Parathyroid adenoma (tissue), 2 donors: Measurements from ENCODE around the gene PAX2.

Experiments used
- H2AFZ ChIP-seq: fragments of 300-600 bp; sonication (generic); one replicate; pipeline ENCODE4 v1.7.0; 2017; ENCODE audit warnings: antibody characterized with exemption, mild to moderate bottlenecking
- H3K27ac ChIP-seq: fragments of 300-600 bp; sonication (generic); one replicate; pipeline ENCODE4 v1.7.0; 2017
- H3K27me3 ChIP-seq: fragments of 300-600 bp; sonication (generic); one replicate; pipeline ENCODE4 v1.7.0; 2017; ENCODE audit warnings: low read length; ENCODE audit not compliant: control insufficient read depth, insufficient read depth
- H3K36me3 ChIP-seq: fragments of 300-600 bp; sonication (generic); one replicate; pipeline ENCODE4 v1.7.0; 2017; ENCODE audit warnings: low read length; ENCODE audit not compliant: control insufficient read depth, insufficient read depth
- H3K4me1 ChIP-seq: fragments of 300-600 bp; sonication (generic); one replicate; pipeline ENCODE4 v1.7.0; 2017; ENCODE audit warnings: control low read depth
- H3K4me2 ChIP-seq: fragments of 300-600 bp; sonication (generic); one replicate; pipeline ENCODE4 v1.7.0; 2017; ENCODE audit warnings: low read length
- H3K4me3 ChIP-seq: fragments of 300-600 bp; sonication (generic); one replicate; pipeline ENCODE4 v1.7.0; 2017; ENCODE audit warnings: low read depth, low read length
- H3K79me2 ChIP-seq: fragments of 300-600 bp; sonication (generic); one replicate; pipeline ENCODE4 v1.7.0; 2017; ENCODE audit warnings: control low read depth
- H3K9ac ChIP-seq: fragments of 300-600 bp; sonication (generic); one replicate; pipeline ENCODE4 v1.7.0; 2017; ENCODE audit warnings: mild to moderate bottlenecking
- H3K9me3 ChIP-seq: fragments of 300-600 bp; sonication (generic); one replicate; pipeline ENCODE4 v1.7.0; 2017; ENCODE audit warnings: low read length; ENCODE audit not compliant: control insufficient read depth
- TF ChIP-seq, protein P1 (sequence below): fragments of 300-600 bp; sonication (generic); IDR thresholded peaks from one replicate; pipeline ENCODE4 v1.7.0; 2017; ENCODE audit warnings: antibody characterized with exemption, mild to moderate bottlenecking
- donor health status: primary hyperparathyroidism.

Gene PAX2

DNA sequence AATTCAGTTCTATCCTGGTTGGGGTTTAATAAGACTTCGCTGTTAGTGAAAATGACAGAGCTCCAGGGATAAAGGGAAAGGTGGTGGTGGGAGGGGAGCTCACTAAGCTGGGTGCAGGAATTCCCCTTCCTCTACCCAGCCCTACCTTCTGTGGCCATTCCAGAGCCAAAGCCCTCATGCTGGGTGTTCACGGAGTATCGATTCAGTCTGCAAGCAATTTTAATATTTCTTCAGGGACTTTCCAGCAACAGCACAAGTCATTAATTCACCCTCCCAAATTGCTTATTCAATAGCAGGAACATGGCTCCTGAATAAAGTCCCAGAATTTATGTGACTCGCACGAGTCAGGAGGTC lies 22.0 kb downstream of the PAX2 start:
- Histone ChIP-seq H2AFZ (no peak overlapping the region), H3K4me1 (no peaks in the 10 kb centered on the region), H3K27ac (no peak overlapping the region), H3K4me2 (no peak overlapping the region), H3K27me3 (no peaks in the 10 kb centered on the region), H3K4me3 (no peak overlapping the region), H3K9ac (no peak overlapping the region), H3K36me3 (no peaks in the 10 kb centered on the region), H3K9me3 (no peaks in the 10 kb centered on the region), H3K79me2 (no peaks in the 10 kb centered on the region)
- TF ChIP-seq, protein P1, sequence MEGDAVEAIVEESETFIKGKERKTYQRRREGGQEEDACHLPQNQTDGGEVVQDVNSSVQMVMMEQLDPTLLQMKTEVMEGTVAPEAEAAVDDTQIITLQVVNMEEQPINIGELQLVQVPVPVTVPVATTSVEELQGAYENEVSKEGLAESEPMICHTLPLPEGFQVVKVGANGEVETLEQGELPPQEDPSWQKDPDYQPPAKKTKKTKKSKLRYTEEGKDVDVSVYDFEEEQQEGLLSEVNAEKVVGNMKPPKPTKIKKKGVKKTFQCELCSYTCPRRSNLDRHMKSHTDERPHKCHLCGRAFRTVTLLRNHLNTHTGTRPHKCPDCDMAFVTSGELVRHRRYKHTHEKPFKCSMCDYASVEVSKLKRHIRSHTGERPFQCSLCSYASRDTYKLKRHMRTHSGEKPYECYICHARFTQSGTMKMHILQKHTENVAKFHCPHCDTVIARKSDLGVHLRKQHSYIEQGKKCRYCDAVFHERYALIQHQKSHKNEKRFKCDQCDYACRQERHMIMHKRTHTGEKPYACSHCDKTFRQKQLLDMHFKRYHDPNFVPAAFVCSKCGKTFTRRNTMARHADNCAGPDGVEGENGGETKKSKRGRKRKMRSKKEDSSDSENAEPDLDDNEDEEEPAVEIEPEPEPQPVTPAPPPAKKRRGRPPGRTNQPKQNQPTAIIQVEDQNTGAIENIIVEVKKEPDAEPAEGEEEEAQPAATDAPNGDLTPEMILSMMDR = no peak

DNA sequence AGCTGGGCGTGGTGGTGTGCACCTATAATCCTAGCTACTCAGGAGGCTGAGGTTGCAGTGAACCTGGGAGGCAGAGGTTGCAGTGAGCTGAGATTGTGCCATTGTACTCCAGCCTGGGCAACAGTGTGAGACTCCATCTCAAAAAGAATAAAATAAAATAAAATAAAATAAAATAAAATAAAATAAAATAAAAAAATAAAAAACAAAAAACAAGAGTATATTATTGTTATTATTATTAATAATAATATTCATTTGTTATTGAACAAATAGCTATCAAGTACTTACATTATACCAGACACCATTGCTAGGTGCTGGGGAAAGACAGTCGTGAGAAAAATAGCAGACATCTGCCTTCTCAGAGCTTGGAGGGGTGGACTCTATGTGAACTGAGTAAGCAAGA lies 24.1 kb downstream of the PAX2 start:
- no peak overlapping the region for H3K9ac ChIP-seq
- no peaks in the 10 kb centered on the region for H3K36me3 ChIP-seq
- H3K27me3 ChIP-seq = no peaks in the 10 kb centered on the region
- H3K4me3 ChIP-seq = no peak overlapping the region
- no peaks in the 10 kb centered on the region for H3K9me3 ChIP-seq
- H2AFZ ChIP-seq = no peak overlapping the region
- no peaks in the 10 kb centered on the region for H3K4me1 ChIP-seq
- H3K4me2 ChIP-seq = no peak overlapping the region
- no peak overlapping the region for H3K27ac ChIP-seq
- TF ChIP-seq, protein P1 = no peak
- no peaks in the 10 kb centered on the region for H3K79me2 ChIP-seq

- no peak overlapping the region for H3K4me3 ChIP-seq
- H3K9me3 ChIP-seq = no peaks in the 10 kb centered on the region
- no peaks in the 10 kb centered on the region for H3K79me2 ChIP-seq
- no peaks in the 10 kb centered on the region for H3K4me1 ChIP-seq
- H3K36me3 ChIP-seq = no peaks in the 10 kb centered on the region
- H3K27me3 ChIP-seq = no peaks in the 10 kb centered on the region
- H3K9ac ChIP-seq = no peak overlapping the region
- TF ChIP-seq, protein P1 = no peak
- no peak overlapping the region for H3K27ac ChIP-seq
- no peak overlapping the region for H3K4me2 ChIP-seq
- H2AFZ ChIP-seq = no peak overlapping the region
Measured at GRCh38 chr10:100773646-100774045, 28.3 kb downstream of the PAX2 start.

DNA sequence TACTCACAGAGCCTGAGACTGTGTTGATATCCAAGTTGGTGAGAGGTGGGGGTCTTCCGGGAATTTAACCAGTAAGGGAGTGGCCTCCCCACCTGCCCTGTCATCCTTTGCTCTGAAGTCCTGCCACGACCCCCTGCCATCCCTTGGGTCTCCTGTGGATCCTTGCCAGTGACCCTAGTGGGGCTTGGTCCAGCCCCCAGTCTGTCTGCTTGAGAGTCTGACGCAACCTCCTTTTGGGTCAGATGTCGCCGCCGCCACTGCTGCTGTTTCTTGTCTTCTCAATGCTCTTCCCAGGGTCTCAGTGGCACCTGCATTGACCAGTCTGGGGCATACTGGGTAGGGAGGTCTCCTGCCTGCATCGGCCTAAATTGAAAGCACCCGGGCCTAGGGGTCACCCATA lies 28.8 kb downstream of the PAX2 start:
- Histone ChIP-seq H3K79me2 (no peaks in the 10 kb centered on the region), H2AFZ (no peak overlapping the region), H3K27ac (no peak overlapping the region), H3K36me3 (no peaks in the 10 kb centered on the region), H3K4me1 (no peaks in the 10 kb centered on the region), H3K4me3 (no peak overlapping the region), H3K27me3 (no peaks in the 10 kb centered on the region), H3K9ac (no peak overlapping the region), H3K4me2 (no peak overlapping the region), H3K9me3 (no peaks in the 10 kb centered on the region)
- TF ChIP-seq, protein P1 = no peak

- H2AFZ ChIP-seq = no peak overlapping the region
- no peaks in the 10 kb centered on the region for H3K27me3 ChIP-seq
- H3K79me2 ChIP-seq = no peaks in the 10 kb centered on the region
- no peaks in the 10 kb centered on the region for H3K9me3 ChIP-seq
- TF ChIP-seq, protein P1 = no peak
- no peaks in the 10 kb centered on the region for H3K4me1 ChIP-seq
- no peak overlapping the region for H3K4me3 ChIP-seq
- H3K27ac ChIP-seq = no peak overlapping the region
- no peaks in the 10 kb centered on the region for H3K36me3 ChIP-seq
- no peak overlapping the region for H3K4me2 ChIP-seq
- H3K9ac ChIP-seq = no peak overlapping the region
Measured at GRCh38 chr10:100774876-100775275, 29.5 kb downstream of the PAX2 start.
